ENCODE data around the gene TSPAN16. TPM values are rescaled to one million over a fixed set of nuclear protein-coding genes. Genes with fewer than 3 reads are reported as not detected.

TSPAN16 gene
- total RNA-seq, 1 experiment from 2014 or later, result not detected

GRCh38 chr19:11299946-11300810, 4.2 kb downstream of the TSPAN16 start:
- Histone ChIP-seq H3K27ac (ENCODE audit: low read depth, low read length, poor library complexity, severe bottlenecking) (no peak overlapping the region), H3K4me3 (ENCODE audit: low read depth, low read length, poor library complexity, severe bottlenecking) (no peak overlapping the region), H3K9me3 (ENCODE audit: low read depth, low read length, poor library complexity, severe bottlenecking) (no peaks in the 10 kb centered on the region), H3K4me1 (ENCODE audit: insufficient read depth, low read length, poor library complexity, severe bottlenecking) (no peaks in the 10 kb centered on the region), H3K27me3 (replicated peaks; ENCODE audit: insufficient read depth, low read depth, low read length, poor library complexity) (no peaks in the 10 kb centered on the region), H3K36me3 (ENCODE audit: insufficient read depth, low read length, poor library complexity, severe bottlenecking) (no peaks in the 10 kb centered on the region)
- intact Hi-C loops (cut with micrococcal nuclease; ENCODE audit: unreplicated experiment), result loop anchor here (10.0 kb wide), 2 partner anchors 145 to 285 kb away; no protein-coding TSS in a partner anchor
- TF ChIP-seq CTCF (conservative IDR thresholded peaks at IDR 0.05; ENCODE audit: low read depth, low read length) (no peak), EZH2 (IDR thresholded peaks at IDR 0.05; ENCODE audit: borderline replicate concordance, low read depth, low read length, poor library complexity, severe bottlenecking) (no peak)
- ChIA-PET CTCF (no interaction called here), POLR2A (ENCODE audit: low non-redundant PET) (no interaction called here)
- no peak for DNase-seq (ENCODE audit: low spot score)
- BruUV-seq (replicated peaks), result no TSS peak

- no peaks in the 10 kb centered on the region for H3K4me1 ChIP-seq (ENCODE audit: insufficient read depth, low read length, poor library complexity, severe bottlenecking)
- no peaks in the 10 kb centered on the region for H3K36me3 ChIP-seq (ENCODE audit: insufficient read depth, low read length, poor library complexity, severe bottlenecking)
- ChIA-PET CTCF (interaction anchor here (0.6 kb wide), 1 partner anchor 36 kb away, joined by 6 read pairs; no protein-coding TSS in a partner anchor), POLR2A (ENCODE audit: low non-redundant PET) (no interaction called here)
- no peaks in the 10 kb centered on the region for H3K9me3 ChIP-seq (ENCODE audit: low read depth, low read length, poor library complexity, severe bottlenecking)
- no peak for TF ChIP-seq CTCF (conservative IDR thresholded peaks at IDR 0.05; ENCODE audit: low read depth, low read length)
- no peak for TF ChIP-seq EZH2 (IDR thresholded peaks at IDR 0.05; ENCODE audit: borderline replicate concordance, low read depth, low read length, poor library complexity, severe bottlenecking)
- H3K27ac ChIP-seq (ENCODE audit: low read depth, low read length, poor library complexity, severe bottlenecking), result no peak overlapping the region
- no peak for DNase-seq (ENCODE audit: low spot score)
- no peak overlapping the region for H3K4me3 ChIP-seq (ENCODE audit: low read depth, low read length, poor library complexity, severe bottlenecking)
- no peaks in the 10 kb centered on the region for H3K27me3 ChIP-seq (replicated peaks; ENCODE audit: insufficient read depth, low read depth, low read length, poor library complexity)
- intact Hi-C loops (cut with micrococcal nuclease; ENCODE audit: unreplicated experiment), result no loop called here
- no TSS peak for BruUV-seq (replicated peaks)
Measured at GRCh38 chr19:11300811-11301120, 4.8 kb downstream of the TSPAN16 start.

GRCh38 chr19:11304936-11305335, 9.0 kb downstream of the TSPAN16 start:
- BruUV-seq (replicated peaks), result no TSS peak
- H3K27me3 ChIP-seq (replicated peaks; ENCODE audit: insufficient read depth, low read depth, low read length, poor library complexity), result no peaks in the 10 kb centered on the region
- intact Hi-C loops (cut with micrococcal nuclease; ENCODE audit: unreplicated experiment), result no loop called here
- no peak overlapping the region for H3K27ac ChIP-seq (ENCODE audit: low read depth, low read length, poor library complexity, severe bottlenecking)
- no peak for TF ChIP-seq CTCF (conservative IDR thresholded peaks at IDR 0.05; ENCODE audit: low read depth, low read length)
- no peak for TF ChIP-seq EZH2 (IDR thresholded peaks at IDR 0.05; ENCODE audit: borderline replicate concordance, low read depth, low read length, poor library complexity, severe bottlenecking)
- ChIA-PET POLR2A (ENCODE audit: low non-redundant PET) (no interaction called here), CTCF (no interaction called here)
- no peak overlapping the region for H3K4me3 ChIP-seq (ENCODE audit: low read depth, low read length, poor library complexity, severe bottlenecking)
- H3K36me3 ChIP-seq (ENCODE audit: insufficient read depth, low read length, poor library complexity, severe bottlenecking), result no peaks in the 10 kb centered on the region
- DNase-seq (ENCODE audit: low spot score), result no peak
- H3K9me3 ChIP-seq (ENCODE audit: low read depth, low read length, poor library complexity, severe bottlenecking), result no peaks in the 10 kb centered on the region
- no peaks in the 10 kb centered on the region for H3K4me1 ChIP-seq (ENCODE audit: insufficient read depth, low read length, poor library complexity, severe bottlenecking)
